HL-60 (cell line): ENCODE measurements around the gene INSC.

Experiments used
- GABPA ChIP-seq: IDR thresholded peaks from 2 replicates; pipeline ENCODE4 v1.6.1; 2012; ENCODE audit warnings: low read depth
- POLR2AphosphoS5 ChIP-seq: IDR thresholded peaks from 2 replicates; pipeline ENCODE4 v1.6.1; 2012; ENCODE audit warnings: low read depth
- TF ChIP-seq, protein P1 (sequence below): IDR thresholded peaks from one replicate; pipeline ENCODE4 v1.5.1; 2011; ENCODE audit warnings: low read length, control low read depth, inconsistent platforms; ENCODE audit not compliant: insufficient read depth
- TF ChIP-seq, protein P2 (sequence below): IDR thresholded peaks from 2 replicates; pipeline ENCODE4 v1.6.1; 2012; ENCODE audit warnings: low read depth; ENCODE audit not compliant: insufficient replicate concordance

DNA sequence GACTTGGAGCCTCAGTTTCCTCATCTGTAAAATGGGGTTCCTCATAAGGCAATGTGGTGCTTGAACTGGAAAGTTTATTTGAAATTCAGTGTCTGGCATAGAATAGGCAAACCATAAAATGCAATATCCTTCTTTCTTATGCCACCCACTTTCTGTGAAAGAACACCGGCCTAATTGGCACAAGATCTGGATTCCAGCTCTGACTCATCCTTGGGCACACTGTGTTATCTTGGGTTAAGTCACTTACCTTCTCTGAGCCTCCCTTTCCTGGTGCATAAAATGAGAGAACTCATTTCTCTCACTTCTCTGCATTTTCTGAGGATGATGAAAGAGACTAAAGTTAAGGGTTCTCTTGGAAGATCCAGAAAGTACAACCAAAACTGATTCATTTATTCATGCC lies 5.1 kb downstream of the INSC start:
- TF ChIP-seq, protein P1, sequence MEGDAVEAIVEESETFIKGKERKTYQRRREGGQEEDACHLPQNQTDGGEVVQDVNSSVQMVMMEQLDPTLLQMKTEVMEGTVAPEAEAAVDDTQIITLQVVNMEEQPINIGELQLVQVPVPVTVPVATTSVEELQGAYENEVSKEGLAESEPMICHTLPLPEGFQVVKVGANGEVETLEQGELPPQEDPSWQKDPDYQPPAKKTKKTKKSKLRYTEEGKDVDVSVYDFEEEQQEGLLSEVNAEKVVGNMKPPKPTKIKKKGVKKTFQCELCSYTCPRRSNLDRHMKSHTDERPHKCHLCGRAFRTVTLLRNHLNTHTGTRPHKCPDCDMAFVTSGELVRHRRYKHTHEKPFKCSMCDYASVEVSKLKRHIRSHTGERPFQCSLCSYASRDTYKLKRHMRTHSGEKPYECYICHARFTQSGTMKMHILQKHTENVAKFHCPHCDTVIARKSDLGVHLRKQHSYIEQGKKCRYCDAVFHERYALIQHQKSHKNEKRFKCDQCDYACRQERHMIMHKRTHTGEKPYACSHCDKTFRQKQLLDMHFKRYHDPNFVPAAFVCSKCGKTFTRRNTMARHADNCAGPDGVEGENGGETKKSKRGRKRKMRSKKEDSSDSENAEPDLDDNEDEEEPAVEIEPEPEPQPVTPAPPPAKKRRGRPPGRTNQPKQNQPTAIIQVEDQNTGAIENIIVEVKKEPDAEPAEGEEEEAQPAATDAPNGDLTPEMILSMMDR = no peak
- no peak for TF ChIP-seq POLR2AphosphoS5
- no peak for TF ChIP-seq GABPA
- TF ChIP-seq, protein P2, sequence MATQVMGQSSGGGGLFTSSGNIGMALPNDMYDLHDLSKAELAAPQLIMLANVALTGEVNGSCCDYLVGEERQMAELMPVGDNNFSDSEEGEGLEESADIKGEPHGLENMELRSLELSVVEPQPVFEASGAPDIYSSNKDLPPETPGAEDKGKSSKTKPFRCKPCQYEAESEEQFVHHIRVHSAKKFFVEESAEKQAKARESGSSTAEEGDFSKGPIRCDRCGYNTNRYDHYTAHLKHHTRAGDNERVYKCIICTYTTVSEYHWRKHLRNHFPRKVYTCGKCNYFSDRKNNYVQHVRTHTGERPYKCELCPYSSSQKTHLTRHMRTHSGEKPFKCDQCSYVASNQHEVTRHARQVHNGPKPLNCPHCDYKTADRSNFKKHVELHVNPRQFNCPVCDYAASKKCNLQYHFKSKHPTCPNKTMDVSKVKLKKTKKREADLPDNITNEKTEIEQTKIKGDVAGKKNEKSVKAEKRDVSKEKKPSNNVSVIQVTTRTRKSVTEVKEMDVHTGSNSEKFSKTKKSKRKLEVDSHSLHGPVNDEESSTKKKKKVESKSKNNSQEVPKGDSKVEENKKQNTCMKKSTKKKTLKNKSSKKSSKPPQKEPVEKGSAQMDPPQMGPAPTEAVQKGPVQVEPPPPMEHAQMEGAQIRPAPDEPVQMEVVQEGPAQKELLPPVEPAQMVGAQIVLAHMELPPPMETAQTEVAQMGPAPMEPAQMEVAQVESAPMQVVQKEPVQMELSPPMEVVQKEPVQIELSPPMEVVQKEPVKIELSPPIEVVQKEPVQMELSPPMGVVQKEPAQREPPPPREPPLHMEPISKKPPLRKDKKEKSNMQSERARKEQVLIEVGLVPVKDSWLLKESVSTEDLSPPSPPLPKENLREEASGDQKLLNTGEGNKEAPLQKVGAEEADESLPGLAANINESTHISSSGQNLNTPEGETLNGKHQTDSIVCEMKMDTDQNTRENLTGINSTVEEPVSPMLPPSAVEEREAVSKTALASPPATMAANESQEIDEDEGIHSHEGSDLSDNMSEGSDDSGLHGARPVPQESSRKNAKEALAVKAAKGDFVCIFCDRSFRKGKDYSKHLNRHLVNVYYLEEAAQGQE = no peak
